ENCODE results near the gene MICAL3. TPM values are rescaled to one million over a fixed set of nuclear protein-coding genes. Genes with fewer than 3 reads are reported as not detected.

The MICAL3 gene
- total RNA-seq, 1 donor from 2014 or later: 85.7 TPM

GRCh38 chr22:17825876-17826550, 198.3 kb downstream of the MICAL3 start:
- ATAC-seq: no peak
- intact Hi-C loops (cut with DNase I): no loop called here
- no peak for DNase-seq (ENCODE audit: missing footprints)

GRCh38 chr22:17824457-17824856, 199.9 kb downstream of the MICAL3 start:
- no peak for DNase-seq (ENCODE audit: missing footprints)
- intact Hi-C loops (cut with DNase I): no loop called here
- ATAC-seq: peak; percentile 38

- no peak for ATAC-seq
- no peak for DNase-seq (ENCODE audit: missing footprints)
- intact Hi-C loops (cut with DNase I): no loop called here
These were observed 200.4 kb downstream of the MICAL3 start for GRCh38 chr22:17823964-17824363.

GRCh38 chr22:17823226-17823625, 201.1 kb downstream of the MICAL3 start:
- intact Hi-C loops (cut with DNase I): no loop called here
- DNase-seq (ENCODE audit: missing footprints): no peak

GRCh38 chr22:17822087-17822486, 202.3 kb downstream of the MICAL3 start:
- no peak for DNase-seq (ENCODE audit: missing footprints)
- intact Hi-C loops (cut with DNase I): no loop called here
- no peak for ATAC-seq

More at GRCh38 chr22:17823226-17823625, 201.1 kb downstream of the MICAL3 start:
- ATAC-seq: no peak

GRCh38 chr22:17820879-17821439, 203.4 kb downstream of the MICAL3 start:
- DNase-seq (ENCODE audit: missing footprints) (no peak), ATAC-seq (no peak)
- intact Hi-C loops (cut with DNase I): no loop called here

GRCh38 chr22:17818649-17819048, 205.7 kb downstream of the MICAL3 start:
- DNase-seq (ENCODE audit: missing footprints) (no peak), ATAC-seq (no peak)
- intact Hi-C loops (cut with DNase I): no loop called here

- intact Hi-C loops (cut with DNase I): no loop called here
- ATAC-seq (no peak), DNase-seq (ENCODE audit: missing footprints) (no peak)
These were observed 206.2 kb downstream of the MICAL3 start for GRCh38 chr22:17818180-17818579.

- no peak for ATAC-seq
- no peak for DNase-seq (ENCODE audit: missing footprints)
- intact Hi-C loops (cut with DNase I): no loop called here
These were observed 206.8 kb downstream of the MICAL3 start for GRCh38 chr22:17817511-17818065.

- ATAC-seq: no peak
- no peak for DNase-seq (ENCODE audit: missing footprints)
- intact Hi-C loops (cut with DNase I): no loop called here
These were observed 207.3 kb downstream of the MICAL3 start for GRCh38 chr22:17817079-17817478.

- intact Hi-C loops (cut with DNase I): no loop called here
- ATAC-seq: no peak
- DNase-seq (ENCODE audit: missing footprints): no peak
These were observed 207.7 kb downstream of the MICAL3 start for GRCh38 chr22:17816649-17817048.

GRCh38 chr22:17815703-17816254, 208.6 kb downstream of the MICAL3 start:
- intact Hi-C loops (cut with DNase I): no loop called here
- ATAC-seq (no peak), DNase-seq (ENCODE audit: missing footprints) (no peak)

- intact Hi-C loops (cut with DNase I): no loop called here
- ATAC-seq: no peak
- DNase-seq (ENCODE audit: missing footprints): no peak
These were observed 209.5 kb downstream of the MICAL3 start for GRCh38 chr22:17814830-17815229.

- DNase-seq (ENCODE audit: missing footprints) (no peak), ATAC-seq (no peak)
- intact Hi-C loops (cut with DNase I): no loop called here
These were observed 210.3 kb downstream of the MICAL3 start for GRCh38 chr22:17814084-17814483.

GRCh38 chr22:17811119-17811518, 213.2 kb downstream of the MICAL3 start:
- intact Hi-C loops (cut with DNase I): no loop called here
- DNase-seq (ENCODE audit: missing footprints): no peak

GRCh38 chr22:17810570-17811116, 213.7 kb downstream of the MICAL3 start:
- ATAC-seq (peak; percentile 70), DNase-seq (ENCODE audit: missing footprints) (no peak)
- intact Hi-C loops (cut with DNase I): no loop called here

More at GRCh38 chr22:17811119-17811518, 213.2 kb downstream of the MICAL3 start:
- ATAC-seq: no peak

- ATAC-seq: no peak
- no peak for DNase-seq (ENCODE audit: missing footprints)
- intact Hi-C loops (cut with DNase I): no loop called here
These were observed 215.5 kb downstream of the MICAL3 start for GRCh38 chr22:17808693-17809403.

- ATAC-seq (peak; percentile 88), DNase-seq (ENCODE audit: missing footprints) (no peak)
- intact Hi-C loops (cut with DNase I): no loop called here
These were observed 216.6 kb downstream of the MICAL3 start for GRCh38 chr22:17807578-17808410.
